ENCODE data around the gene KSR2.

GRCh38 chr12:117966511-117966910 lies 2.3 kb downstream of the KSR2 start:
- TF ChIP-seq CTCF (IDR thresholded peaks at IDR 0.05) (no peak), POLR2AphosphoS5 (IDR thresholded peaks at IDR 0.05) (no peak)
